ENCODE results near the gene GBA2.

DNA sequence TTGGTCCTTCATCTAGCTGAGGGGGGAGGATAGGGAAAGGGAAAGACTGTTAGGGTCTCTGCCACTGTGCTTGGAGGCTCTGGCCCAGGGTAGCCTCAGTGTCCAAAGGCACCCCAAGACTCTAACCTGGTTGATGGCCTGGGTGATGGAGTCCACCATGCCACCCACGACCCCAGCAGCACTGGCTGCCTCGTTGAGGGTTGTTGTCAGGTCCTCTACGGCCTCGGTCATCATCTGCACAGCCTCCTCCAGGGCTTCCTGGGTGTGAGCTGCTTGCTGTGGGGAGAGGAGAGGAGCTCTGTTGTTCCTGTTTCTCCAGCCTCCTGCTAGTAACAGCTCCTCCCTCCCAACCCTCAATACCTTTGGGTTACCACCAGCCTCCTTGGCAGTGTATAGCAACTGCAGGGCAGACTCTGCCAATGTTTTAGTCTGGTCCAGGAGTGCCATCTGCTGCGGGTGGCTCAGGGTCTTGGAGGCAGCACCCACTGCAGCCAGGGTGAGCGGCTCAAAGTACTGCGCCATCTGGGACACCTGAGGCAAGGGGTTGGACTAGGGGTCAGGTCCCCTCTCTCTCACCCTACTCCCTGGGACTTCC, 43.1 kb downstream of the GBA2 start:
- TF ChIP-seq GATA2 (IDR thresholded peaks at IDR 0.05; ENCODE audit: low read depth, low read length) (no peak), GATA3 (IDR thresholded peaks at IDR 0.05; ENCODE audit: low read depth, low read length) (no peak)

Measured in SH-SY5Y (cell line).